HG02798 (cell line): Measurements from ENCODE around the gene SCAP.
"Not testable (repeated sequence)": the region's sequence is repeated elsewhere in the genome, so short reads cannot be mapped to it uniquely, and the experiment has no call there.

Experiments
- ATAC-seq: cut with Tn5 transposase; IDR thresholded peaks from one replicate; pipeline ENCODE4 v1.9.1; 2021; ENCODE audit warnings: mild to moderate bottlenecking; ENCODE audit not compliant: unreplicated experiment, poor library complexity

SCAP gene

GRCh38 chr3:47475570-47476329, at the start of gene SCAP:
Gene SCAP (minus strand): TSS chr3:47475941. CDS start chr3:47442993, 32,948 bp downstream.
- peak; percentile 94 for ATAC-seq

DNA sequence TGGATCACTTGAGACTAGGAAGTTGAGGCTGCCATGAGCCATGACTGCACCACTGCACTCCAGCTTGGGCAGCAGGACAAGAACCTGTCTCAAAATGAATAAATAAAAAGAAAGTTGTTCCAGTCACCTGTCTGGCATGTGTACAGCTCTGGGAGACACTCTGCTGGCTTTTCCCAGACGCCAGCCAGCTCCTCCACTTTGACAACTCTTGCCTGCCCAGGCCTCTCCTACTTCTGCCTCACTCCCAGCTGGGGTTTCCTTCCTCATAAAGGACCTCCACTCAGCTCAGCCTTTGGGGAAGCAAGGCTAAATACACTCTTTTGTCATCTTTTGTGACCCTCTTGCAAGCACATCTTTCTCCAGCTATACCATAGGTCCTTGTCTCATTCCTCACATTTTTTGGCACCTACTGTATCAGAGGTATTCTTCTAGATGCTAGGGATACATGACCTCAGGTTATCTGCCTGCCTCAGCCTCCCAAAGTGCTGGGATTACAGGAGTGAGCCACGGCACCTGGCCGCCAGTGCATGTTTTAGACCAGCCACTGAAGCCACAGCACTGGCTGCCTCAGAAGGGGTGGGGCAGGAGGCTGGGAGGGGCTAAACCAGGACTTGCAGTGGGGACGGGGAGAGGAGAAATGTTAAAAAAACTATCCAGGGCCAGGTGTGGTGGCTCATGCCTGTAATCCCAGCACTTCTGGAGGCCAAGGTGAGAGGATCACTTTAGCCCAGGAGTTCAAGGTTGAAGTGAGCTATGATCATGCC, 47.8 kb upstream of the SCAP start:
- no peak for ATAC-seq

DNA sequence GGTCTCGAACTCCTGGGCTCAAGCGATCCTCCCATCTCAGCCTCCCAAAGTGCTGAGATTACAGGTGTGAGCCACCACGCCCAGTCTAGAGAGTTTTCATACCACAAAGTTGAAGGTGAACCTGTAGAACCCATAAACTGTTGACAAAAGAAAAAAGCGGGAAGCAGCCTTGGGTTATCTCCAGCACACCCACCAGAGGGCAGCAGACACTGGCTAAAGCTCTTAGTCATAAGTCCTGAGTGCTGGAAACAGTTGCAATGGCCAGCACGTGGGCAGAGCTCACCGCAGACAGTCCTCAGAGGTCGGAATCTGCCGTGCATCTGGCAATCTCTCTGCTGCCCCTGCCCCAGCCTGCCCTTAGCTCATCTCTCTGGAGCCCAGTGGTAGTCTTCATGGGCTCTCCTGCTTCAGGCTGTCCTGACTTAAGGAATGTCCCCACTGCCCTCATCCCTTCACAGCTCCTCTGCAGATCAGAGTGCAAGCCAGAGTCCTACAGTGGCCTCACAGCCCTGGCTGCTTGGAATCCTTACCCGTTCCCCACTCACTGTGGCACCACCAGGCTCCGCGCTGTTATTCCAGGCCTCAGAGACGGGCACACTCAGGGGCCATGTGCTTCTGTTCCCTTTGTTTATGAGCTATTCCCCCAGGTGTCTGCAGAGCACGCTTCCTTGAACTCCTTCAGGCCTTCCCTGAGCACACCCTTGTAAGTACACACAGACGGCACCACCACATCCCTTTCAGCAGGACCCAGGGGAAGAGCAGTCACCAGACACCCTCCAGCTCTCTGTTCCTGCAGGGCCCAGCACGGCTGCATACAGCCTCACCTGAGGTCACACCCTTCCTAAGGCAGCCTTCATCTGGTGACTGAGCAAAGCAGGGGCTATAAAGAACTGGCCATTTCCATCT, 46.6 kb upstream of the SCAP start:
- ATAC-seq: peak; percentile 74

GRCh38 chr3:47520756-47521155, 45.0 kb upstream of the SCAP start:
- no peak for ATAC-seq

- no peak for ATAC-seq
These were observed 42.2 kb upstream of the SCAP start for GRCh38 chr3:47517937-47518336.

DNA sequence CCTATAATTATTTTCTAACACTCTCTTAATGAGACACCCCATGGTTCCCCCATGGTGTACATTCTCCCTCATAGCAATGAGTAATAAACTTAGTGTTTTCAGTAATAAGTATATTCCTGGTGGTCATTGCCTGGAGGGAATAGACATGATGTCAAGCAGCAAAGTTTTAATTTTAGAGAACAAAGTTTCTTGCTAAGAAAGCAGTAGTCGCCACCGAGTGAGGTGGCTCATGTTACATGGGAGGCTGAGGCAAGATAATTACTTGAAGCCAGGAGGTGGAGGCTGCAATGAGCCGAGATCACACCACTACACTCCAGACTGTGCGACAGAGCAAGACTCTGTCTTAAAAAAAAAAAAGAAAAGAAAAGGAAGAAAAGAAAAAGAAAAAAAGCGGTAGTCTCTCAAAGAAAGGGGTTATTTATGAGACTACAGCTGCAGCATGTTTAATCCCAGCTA, 40.2 kb upstream of the SCAP start:
- no peak for ATAC-seq

GRCh38 chr3:47515100-47515499, 39.4 kb upstream of the SCAP start:
- ATAC-seq: no peak

DNA sequence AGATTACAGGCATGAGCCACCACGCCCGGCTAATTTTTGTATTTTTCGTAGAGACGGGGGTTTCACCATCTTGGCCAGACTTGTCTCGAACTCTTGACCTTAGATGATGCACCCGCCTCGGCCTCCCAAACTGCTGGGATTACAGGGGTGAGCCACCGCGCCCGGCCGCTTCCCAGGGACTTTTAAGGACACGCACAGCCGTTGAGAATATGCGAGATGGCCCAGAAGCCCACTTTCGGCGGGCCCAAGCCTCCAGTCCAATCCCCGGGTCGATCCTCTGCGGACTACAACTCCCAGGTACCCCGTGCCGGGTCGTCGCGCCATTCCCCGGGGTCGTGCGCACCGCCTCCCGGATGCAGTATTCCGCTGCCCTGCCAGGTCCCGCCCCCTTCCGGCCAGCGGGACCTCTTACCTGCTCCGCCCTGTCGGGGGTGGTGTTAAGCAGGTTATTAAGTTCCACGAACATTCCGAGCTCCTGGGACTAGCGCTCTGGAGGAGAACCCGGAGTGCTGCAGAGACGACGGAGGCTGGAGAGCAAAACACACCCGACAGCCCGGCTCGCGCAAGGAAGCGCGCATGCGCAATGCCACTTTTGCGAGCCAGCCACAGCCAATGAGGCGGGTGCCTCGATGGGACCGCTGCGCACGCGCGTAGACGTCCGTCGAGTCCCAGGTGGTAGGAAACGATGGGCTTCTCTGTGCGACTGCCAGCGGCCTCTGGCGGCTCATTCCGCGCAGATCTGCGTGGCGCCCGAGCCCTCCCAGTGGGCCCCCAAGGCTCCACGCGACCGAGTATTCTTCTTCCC, 37.6 kb upstream of the SCAP start, which contains the start of gene ELP6:
Gene ELP6, minus strand, starts transcription at position 588 of the 805 bp plus-strand sequence. Its CDS starts 122 bp downstream, at position 466.
- ATAC-seq: peak; percentile 96

GRCh38 chr3:47512416-47513124, 36.8 kb upstream of the SCAP start:
- no peak for ATAC-seq

DNA sequence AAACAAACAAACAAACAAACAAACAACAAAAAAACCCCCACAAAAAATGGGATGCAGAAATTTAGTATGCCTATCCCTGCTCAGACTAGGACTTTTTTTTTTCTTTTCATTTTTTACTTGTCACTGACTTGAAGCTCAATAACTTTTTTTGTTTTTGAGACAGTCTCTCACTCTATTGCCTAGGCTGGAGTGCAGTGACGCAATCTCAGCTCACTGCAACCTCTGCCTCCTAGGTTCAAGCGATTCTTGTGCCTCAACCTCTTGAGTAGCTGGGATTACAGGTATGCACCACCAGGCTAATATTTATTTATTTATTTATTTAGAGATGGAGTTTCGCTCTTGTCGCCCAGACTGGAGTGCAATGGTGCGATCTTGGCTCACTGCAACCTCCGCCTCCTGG, 29.5 kb upstream of the SCAP start:
- not testable (repeated sequence) for ATAC-seq

DNA sequence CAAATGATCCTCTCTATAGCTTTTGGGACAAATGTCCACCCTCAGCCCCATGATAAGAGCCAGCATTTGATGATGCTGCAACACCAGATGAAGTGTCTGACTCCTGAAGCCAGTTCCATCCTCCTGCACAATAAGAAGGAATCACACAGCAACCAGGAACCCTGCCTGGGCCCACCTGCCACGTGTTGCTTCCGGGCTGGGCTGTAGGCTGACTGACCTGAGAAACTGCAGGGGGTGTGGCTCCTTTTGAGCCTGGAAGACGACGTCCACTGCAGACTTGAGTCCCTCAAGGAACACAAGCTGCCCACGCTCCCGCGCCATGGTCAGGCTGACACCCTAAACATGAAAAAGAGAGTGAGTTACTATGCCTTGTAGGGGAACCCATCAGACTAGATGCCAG, 28.4 kb upstream of the SCAP start:
- no peak for ATAC-seq

DNA sequence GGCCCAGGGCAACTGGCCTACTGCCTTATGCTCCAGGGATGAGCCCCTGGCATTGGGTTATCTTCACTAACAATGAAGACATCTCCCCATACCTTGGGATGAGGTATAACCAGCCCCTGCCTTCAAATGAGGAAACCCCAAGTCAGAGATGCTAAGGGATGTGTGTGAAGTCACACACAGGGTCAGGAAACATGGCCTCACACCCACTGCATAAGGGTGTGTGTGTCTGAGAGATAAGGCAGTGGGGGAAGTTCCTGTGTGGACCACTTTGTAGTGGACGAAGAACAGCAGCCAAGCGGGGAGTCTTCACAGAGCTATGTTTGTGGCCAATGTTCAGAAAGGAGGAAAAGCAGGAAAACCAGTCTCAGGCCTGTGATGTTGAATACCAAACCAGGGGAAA, 27.3 kb upstream of the SCAP start:
- no peak for ATAC-seq

DNA sequence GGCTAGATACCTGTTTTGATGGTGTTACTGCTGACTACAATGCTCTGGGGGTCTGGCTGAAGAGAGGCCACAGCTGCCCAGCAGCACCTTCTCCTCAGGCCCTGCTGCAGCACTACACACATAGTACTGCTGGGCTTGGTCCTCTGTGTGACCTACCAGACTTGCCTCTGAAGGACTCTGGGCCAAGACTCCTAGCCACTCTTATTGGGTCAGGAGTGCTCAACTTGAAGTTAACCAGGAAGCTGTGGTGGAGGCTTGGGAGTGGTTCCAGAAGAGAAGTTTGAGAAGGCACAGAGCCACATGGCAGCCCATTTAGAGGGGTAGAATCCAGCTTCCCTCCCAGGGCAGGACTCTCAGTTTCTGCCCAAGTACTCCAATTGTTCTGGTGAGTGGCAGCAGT, 21.2 kb upstream of the SCAP start:
- ATAC-seq: no peak

- no peak for ATAC-seq
These were observed 20.1 kb upstream of the SCAP start for GRCh38 chr3:47495886-47496285.

DNA sequence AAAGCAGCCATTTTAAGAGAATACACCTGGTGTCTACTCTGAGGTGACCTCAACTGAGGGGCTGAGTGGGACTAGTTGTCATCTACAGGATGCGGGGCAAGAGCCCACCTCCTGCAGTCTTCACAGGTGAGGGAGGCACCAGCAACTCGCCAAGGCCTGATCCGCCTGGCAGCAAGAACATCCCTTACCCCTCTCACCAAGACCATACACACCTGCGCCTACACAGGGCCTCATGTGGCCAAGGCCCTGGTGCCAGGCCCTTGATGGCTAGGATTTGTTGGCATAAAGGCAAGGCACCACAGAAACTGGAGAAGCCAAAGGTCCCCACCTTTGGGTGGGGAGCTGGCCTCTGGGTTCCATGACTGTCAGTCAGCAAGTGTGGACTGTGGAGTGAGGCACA, 19.4 kb upstream of the SCAP start:
- no peak for ATAC-seq

- no peak for ATAC-seq
These were observed 16.0 kb upstream of the SCAP start for GRCh38 chr3:47491777-47492176.

- no peak for ATAC-seq
These were observed 15.4 kb upstream of the SCAP start for GRCh38 chr3:47491186-47491585.

DNA sequence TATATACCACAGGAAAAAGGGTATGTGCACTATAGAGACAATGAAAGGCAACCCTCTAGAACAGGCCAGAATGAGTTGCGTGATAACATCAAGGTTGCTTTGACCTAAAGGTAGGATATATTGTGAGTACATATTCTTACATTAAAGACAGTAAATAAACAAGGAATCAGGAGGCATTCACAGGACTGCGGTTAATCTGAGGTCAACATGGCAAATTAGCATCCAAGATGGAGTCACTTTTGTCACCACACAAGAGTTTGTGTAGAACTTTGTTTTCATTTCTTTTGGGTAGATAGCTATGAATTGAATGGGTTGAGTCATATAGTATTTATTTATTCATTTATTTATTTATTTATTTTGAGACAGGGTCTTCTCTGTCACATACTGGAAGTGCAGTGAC, 11.5 kb upstream of the SCAP start:
- ATAC-seq: no peak

DNA sequence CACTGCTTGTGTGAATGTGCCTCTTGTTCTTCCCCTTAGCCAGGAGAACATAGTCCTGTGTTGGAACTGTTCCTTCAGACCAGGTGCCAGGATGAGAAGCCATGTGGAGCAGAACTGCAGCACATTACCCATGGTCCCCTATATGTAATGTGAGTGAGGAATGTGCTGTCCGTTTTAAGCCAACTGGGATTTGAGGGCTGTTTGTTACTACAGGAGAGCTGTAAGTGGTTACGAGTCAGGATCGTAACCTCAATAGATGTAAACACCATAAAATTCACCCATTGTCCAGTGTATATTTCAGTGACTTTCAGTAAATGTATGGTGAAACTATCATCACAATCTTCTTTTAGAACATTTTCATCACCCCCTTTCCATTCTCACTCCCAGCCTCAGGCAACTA, 10.1 kb upstream of the SCAP start:
- no peak for ATAC-seq
